SKM-1 (cell line): Measurements from ENCODE around the gene ZNF736.
"Not testable (repeated sequence)": the region's sequence is repeated elsewhere in the genome, so short reads cannot be mapped to it uniquely, and the experiment has no call there.

Experiments
- DNase-seq: peaks from one replicate; lab custom pipeline; 2025; ENCODE audit not compliant: unreplicated experiment; lab: John Stamatoyannopoulos, UW

ZNF736 gene

DNA sequence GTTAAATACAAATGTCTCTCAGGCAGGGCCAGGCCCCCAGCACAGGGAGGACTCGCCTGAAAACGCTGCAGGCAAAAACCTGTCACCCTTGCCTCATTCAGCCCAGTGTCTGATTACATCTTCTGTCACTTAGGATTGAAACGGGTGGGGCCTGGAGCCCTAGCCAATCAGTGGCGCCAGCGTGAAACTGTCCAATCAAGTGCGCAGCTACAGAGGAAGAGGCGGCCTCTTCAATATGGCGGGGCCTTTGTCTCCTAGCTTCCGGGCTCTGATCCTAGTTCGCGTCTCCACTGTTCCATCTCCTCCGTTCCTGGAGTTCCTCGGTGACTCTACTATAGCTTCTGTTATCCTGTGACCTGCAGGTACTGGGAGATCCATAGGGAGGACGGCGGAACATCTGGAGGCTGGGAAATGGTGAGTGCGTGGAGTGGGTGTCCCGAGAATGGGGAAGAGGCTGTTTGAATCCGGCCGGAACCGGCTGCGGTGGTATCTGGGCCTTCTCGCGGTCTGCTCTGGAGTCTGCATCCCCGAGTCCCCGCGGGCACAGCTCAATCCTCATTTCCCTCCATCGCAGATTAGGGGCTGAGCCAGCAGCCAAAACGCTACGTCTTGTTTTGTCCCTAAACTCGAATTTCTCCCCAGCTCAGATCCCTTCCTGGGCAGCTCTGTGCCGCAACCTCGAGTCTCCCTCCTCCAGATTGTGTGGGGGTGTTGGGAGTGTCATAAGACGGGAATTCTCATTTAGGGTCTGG lies at the start of gene ZNF736:
ZNF736 (plus strand) TSS at position 222 of the 752 bp plus-strand sequence; CDS start at position 412, 190 bp downstream.
- DNase-seq: peak; percentile 76

GRCh38 chr7:64266341-64266919 lies 47.3 kb upstream of the ZNF736 start:
- no peak for DNase-seq

- no peak for DNase-seq
Observed at GRCh38 chr7:64277630-64278029, 36.1 kb upstream of the ZNF736 start.

GRCh38 chr7:64294701-64295420 lies 18.9 kb upstream of the ZNF736 start:
- DNase-seq: no peak

DNA sequence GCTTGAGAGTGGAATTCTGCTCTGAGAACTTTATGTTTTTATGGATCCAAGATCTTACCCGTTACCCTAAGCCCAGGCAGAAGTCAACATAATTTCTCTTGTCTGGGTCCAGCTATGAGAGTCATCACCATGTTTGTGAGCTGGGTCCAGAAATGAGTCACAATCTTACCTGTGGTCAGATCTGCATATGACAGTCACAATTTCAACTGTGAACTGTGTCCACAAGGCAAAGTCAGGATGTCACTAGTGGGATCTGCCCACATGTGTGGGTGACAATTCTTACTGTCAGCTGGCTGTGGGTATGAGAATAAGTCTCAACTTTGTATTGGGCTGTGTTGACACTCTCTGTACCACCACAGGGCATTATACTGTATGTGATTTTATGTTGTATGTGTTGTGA lies 16.3 kb upstream of the ZNF736 start:
- DNase-seq: not testable (repeated sequence)

GRCh38 chr7:64300641-64301405 lies 12.9 kb upstream of the ZNF736 start:
- no peak for DNase-seq

DNA sequence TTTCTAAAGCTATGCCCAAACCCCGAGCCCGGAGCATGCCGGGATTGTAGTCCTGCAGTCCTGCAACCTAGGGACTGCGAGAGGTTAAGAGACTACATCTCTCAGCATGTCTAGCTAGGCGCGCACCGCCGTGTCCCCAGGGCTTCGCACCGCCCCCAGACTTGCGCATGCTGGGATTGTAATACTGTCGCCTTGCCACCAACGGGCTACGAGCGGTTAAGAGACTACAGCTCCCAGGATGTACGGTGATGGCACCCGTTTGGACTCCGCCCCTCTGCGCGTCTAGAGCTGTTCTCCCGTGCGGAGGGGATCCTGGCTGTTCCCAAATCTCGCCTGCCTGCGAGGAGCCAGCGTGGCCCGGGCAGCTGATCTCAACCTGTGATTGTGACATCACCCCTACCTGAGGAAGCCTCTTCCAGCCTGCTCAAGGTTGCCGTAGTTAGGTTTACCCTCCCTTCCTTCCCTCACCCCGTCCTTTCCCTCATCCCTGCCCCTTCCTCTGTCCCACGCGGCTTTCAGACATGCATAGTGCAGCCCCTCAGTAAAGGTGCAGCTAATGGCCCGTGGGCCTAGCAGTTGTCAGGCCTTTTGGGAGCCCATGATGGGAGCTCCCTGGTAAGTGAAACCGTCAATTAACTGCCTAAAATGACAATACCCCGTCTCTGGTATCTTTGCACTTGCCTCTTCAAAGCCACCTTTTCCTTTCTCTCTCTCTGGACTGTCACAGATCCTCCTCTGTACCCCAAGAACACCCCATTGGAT lies 6.3 kb upstream of the ZNF736 start:
- no peak for DNase-seq

DNA sequence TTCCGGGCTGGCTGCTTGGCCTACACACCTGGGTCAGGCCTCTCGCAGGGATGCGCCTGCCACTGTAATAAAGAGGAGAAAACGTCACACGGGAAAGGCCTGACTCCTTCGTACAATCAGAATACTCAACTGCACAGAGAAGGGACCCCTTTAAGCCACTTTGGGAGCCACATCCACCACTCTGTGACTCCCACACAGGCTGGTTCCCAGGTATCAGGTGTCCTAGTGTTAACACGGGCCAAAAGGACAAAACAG lies 5.8 kb upstream of the ZNF736 start:
- DNase-seq: no peak

GRCh38 chr7:64310426-64310825 lies 3.3 kb upstream of the ZNF736 start:
- no peak for DNase-seq

GRCh38 chr7:64312826-64313225 lies 935 bp upstream of the ZNF736 start:
- no peak for DNase-seq

DNA sequence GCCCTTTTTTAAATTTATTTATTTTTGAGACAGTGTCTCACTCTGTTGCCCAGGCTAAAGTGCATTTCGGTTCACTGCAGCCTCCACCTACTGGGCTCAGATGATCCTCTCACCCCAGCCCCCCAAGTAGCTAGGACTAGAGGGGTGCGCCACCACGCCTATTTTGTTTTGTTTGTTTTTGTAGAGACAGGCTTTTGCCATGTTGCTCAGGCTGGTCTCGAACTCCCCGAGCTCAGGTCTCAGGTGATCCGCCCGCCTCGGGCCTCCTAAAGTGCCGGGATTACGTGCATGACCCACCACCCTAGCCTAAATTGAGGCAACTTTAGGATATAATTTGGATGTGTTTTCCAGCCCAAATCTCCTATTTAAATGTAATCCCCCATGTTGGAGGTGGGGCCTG lies 805 bp downstream of the ZNF736 start:
- no peak for DNase-seq

- DNase-seq: not testable (repeated sequence)
Observed at GRCh38 chr7:64316031-64316742, 2.4 kb downstream of the ZNF736 start.

DNA sequence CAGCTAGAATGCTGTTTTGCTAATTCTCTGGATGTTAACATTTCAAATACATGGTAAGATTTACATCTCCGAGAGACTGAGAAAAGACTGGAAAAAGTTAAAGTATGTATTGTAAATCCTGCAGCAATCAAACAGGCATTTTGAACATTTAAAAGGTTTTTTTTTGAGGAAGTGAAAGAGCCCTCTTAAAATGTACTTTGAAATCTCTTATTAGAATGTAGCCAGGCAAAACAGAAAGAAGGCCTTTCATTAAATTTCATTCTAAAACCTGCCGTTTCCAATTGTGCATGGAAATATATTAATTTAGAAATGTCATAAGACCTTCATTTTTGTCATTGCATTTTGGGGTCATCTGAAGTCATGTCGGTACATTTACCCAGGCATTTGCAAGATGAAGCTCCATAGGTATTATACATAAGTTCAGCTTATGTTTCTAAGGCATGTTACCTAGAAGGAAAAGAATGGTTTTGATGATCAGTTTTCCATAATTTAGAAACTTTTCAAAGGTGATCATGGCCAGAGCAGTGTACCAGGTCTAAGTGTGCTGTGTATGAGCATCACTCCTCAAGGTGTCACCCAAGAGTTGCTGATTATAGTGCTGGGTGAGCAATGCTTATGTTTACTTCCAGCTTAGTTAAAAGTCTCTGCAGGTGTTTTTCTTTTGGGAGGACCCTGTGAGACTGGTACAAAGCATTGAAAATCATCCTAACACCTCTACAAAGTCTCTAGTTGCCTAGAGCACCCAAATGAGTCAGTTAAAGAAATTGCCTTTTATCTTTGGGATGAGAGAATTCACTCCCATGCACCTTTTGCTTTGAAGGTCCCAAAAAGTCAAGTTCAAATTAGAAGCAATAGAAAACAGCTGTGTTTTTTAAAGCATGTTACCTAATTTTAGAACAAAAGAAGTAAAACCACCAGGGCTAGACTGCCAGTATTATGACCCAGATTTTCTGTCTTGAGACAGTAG lies 7.1 kb downstream of the ZNF736 start:
- no peak for DNase-seq

DNA sequence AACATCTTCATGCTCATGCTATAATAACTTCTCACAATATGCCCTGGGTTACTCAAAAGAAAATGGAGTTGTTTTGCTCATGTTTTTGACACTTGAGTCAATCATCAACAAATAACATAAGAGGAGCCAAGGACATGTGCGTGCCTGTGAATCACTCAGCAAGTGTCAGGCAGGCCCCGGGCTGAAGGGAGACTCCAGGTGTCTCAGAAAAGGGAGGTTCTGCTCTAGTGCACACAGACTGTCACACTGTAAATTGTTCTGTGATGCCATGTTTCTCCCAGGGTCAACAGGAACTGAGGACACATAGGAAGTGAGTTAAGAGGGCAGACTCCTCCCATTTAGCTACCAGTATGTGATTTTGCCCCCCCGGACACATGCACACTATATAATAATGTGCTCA lies 10.4 kb downstream of the ZNF736 start:
- not testable (repeated sequence) for DNase-seq

GRCh38 chr7:64348713-64349210 lies 35.0 kb downstream of the ZNF736 start:
- not testable (repeated sequence) for DNase-seq

- no peak for DNase-seq
Observed at GRCh38 chr7:64359543-64359942, 45.8 kb downstream of the ZNF736 start.

DNA sequence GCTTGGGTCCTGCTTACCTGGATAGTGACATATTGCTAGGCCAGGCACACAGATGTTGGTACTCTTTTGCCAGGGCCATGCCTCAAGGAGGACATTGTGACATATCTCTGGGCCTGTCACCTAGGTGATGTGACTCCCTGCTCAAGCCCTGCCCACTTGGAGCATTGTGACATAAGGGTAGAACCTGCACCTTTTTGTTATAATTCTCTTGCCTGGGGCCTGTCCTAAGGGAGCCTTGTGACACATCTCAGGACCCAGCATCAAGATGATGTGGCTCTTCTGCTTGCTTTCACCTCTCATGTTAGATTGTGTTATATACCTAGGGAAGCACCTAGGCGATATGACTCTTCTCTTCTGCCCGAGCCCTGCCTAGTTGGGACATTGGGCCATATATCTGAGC lies 57.4 kb downstream of the ZNF736 start:
- DNase-seq: no peak

DNA sequence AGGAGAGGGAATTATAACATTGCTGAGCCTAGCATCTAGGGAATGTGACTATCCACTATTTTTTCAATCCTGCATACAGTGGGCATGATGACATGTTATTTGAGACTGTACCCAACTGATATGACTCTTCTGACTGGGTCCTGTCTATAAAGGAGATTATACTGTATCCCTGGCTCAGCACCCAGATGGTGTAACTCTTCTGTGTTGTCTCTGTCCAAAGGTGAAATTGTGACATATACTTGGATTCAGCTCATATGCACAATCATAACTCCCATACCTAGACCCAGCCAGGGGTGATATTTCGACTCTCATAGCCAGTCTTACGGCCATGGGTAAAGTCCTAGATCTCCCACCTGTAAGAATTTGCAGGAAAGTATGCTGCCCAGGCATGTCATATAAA lies 59.3 kb downstream of the ZNF736 start:
- no peak for DNase-seq

DNA sequence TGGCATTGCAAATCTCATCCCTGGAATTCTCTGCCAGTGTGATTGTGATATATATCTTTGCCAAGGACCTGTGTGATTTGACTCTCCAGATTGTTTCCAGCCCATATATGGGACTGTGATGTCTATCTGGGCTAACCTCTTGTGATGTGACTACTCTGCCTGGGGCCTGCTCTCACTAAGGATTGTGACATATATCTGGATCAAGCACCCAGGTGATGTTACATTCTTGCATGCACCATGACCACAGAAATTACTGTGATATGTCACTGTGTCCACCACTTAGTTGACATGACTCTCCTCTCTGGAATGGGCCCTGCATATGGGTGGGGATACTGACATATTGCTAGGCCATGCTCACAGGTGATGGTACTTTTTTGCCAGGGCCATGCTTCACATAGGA lies 86.6 kb downstream of the ZNF736 start:
- no peak for DNase-seq
